Activated CD8-positive, alpha-beta memory T cell treated with anti-CD3 and anti-CD28 coated beads, Interleukin-2, amount 10 ng/mL, durations not matched to agents 7 days and 5 days (primary cell): ENCODE data around the gene ANO9. TPM values are rescaled to one million over a fixed set of nuclear protein-coding genes. Genes with fewer than 3 reads are reported as not detected.

Source experiments
- ATAC-seq: fragments of 150-1000 bp; cut with Tn5 transposase; one replicate; pipeline ENCODE4 v1.10.0; 2021; ENCODE audit warnings: moderate library complexity
- CTCF ChIA-PET: fragments of 350-600 bp; sonication (Branson Sonifier 250); formaldehyde crosslinking; loops from one replicate; lab custom pipeline; 2021; ENCODE audit warnings: antibody characterized with exemption; lab: Charles Lee
- DNase-seq: peaks from one replicate; pipeline ENCODE4 v3.0.0-alpha.2; 2020
- H3K27ac Mint-ChIP-seq: one replicate; pipeline ENCODE4 v1.8.0; 2021; ENCODE audit warnings: mild to moderate bottlenecking, mixed read lengths
- H3K27me3 Mint-ChIP-seq: one replicate; pipeline ENCODE4 v1.8.0; 2021; ENCODE audit warnings: mixed read lengths
- H3K36me3 Mint-ChIP-seq: one replicate; pipeline ENCODE4 v1.8.0; 2021; ENCODE audit warnings: mild to moderate bottlenecking, mixed read lengths
- H3K4me1 Mint-ChIP-seq: one replicate; pipeline ENCODE4 v1.8.0; 2021; ENCODE audit warnings: mixed read lengths
- H3K4me3 Mint-ChIP-seq: one replicate; pipeline ENCODE4 v1.8.0; 2021; ENCODE audit warnings: mild to moderate bottlenecking, moderate library complexity, mixed read lengths
- H3K9me3 Mint-ChIP-seq: one replicate; pipeline ENCODE4 v1.8.0; 2022; ENCODE audit warnings: low read depth, mixed read lengths
- total RNA-seq, 2 experiments: library from RNA; stranded (reverse); gene quantifications; one replicate each; pipeline ENCODE4 v1.2.3, GENCODE V29; 2021

Gene ANO9
- total RNA-seq, 2 experiments from 2014 or later = 33.0 to 79.4 TPM

- CTCF ChIA-PET = interaction anchor here (1.5 to 6.5 kb wide), 2 partner anchors 51 to 65 kb away, joined by 5 to 33 read pairs; partner anchors contain the start of gene RNH1
- Mint-ChIP-seq H3K27me3 (no peaks in the 10 kb centered on the region), H3K27ac (no peak overlapping the region), H3K4me1 (peaks cover 51% of the 10 kb centered on the region), H3K9me3 (no peaks in the 10 kb centered on the region), H3K36me3 (peaks cover 11% of the 10 kb centered on the region), H3K4me3 (no peak overlapping the region)
- ATAC-seq (no peak), DNase-seq (no peak)
Observed at GRCh38 chr11:454043-454442, 12.2 kb upstream of the ANO9 start.

- CTCF ChIA-PET = interaction anchor here (1.2 to 6.5 kb wide), 3 partner anchors 52 to 65 kb away, joined by 3 to 33 read pairs (median 5); partner anchors contain the start of gene RNH1
- no peaks in the 10 kb centered on the region for H3K27me3 Mint-ChIP-seq
Observed at GRCh38 chr11:453564-453963, 11.8 kb upstream of the ANO9 start.

GRCh38 chr11:452916-453527 is 11.2 kb upstream of the ANO9 start:
- Mint-ChIP-seq H3K36me3 (peaks cover 11% of the 10 kb centered on the region), H3K9me3 (no peaks in the 10 kb centered on the region), H3K4me1 (peaks cover 57% of the 10 kb centered on the region), H3K4me3 (no peak overlapping the region), H3K27ac (no peak overlapping the region), H3K27me3 (no peaks in the 10 kb centered on the region)
- CTCF ChIA-PET = interaction anchor here (1.2 to 6.5 kb wide), 6 partner anchors 38 to 271 kb away, joined by 3 to 74 read pairs (median 6); partner anchors contain the start of genes RNH1 and SIGIRR
- ATAC-seq = no peak
- DNase-seq = no peak

More at GRCh38 chr11:453564-453963, 11.8 kb upstream of the ANO9 start:
- ATAC-seq (no peak), DNase-seq (no peak)
- H3K4me1 Mint-ChIP-seq = peaks cover 55% of the 10 kb centered on the region
- H3K27ac Mint-ChIP-seq = no peak overlapping the region
- H3K36me3 Mint-ChIP-seq = peaks cover 11% of the 10 kb centered on the region
- H3K4me3 Mint-ChIP-seq = no peak overlapping the region
- H3K9me3 Mint-ChIP-seq = no peaks in the 10 kb centered on the region

- no peak for DNase-seq
Observed at GRCh38 chr11:452203-452744, 10.5 kb upstream of the ANO9 start.

GRCh38 chr11:451738-452137 is 9.9 kb upstream of the ANO9 start:
- Mint-ChIP-seq H3K27me3 (no peaks in the 10 kb centered on the region), H3K36me3 (peaks cover 9% of the 10 kb centered on the region), H3K4me1 (peaks cover 47% of the 10 kb centered on the region), H3K4me3 (no peak overlapping the region), H3K9me3 (no peaks in the 10 kb centered on the region), H3K27ac (no peak overlapping the region)
- DNase-seq (no peak), ATAC-seq (no peak)
- CTCF ChIA-PET = interaction anchor here (1.4 to 6.5 kb wide), 8 partner anchors 12 to 272 kb away, joined by 4 to 95 read pairs (median 30); partner anchors contain the start of genes RNH1 and SIGIRR

More at GRCh38 chr11:452203-452744, 10.5 kb upstream of the ANO9 start:
- H3K27ac Mint-ChIP-seq = no peak overlapping the region
- ATAC-seq = no peak
- no peaks in the 10 kb centered on the region for H3K27me3 Mint-ChIP-seq
- peaks cover 11% of the 10 kb centered on the region for H3K36me3 Mint-ChIP-seq
- CTCF ChIA-PET = interaction anchor here (1.4 to 6.5 kb wide), 6 partner anchors 37 to 271 kb away, joined by 4 to 74 read pairs (median 20); partner anchors contain the start of genes RNH1 and SIGIRR
- H3K9me3 Mint-ChIP-seq = no peaks in the 10 kb centered on the region
- peaks cover 53% of the 10 kb centered on the region for H3K4me1 Mint-ChIP-seq
- no peak overlapping the region for H3K4me3 Mint-ChIP-seq

GRCh38 chr11:450809-451451 is 9.1 kb upstream of the ANO9 start:
- no peaks in the 10 kb centered on the region for H3K9me3 Mint-ChIP-seq
- peak; percentile 5 for ATAC-seq
- CTCF ChIA-PET = interaction anchor here (0.8 to 6.5 kb wide), 12 partner anchors 11 to 273 kb away, joined by 3 to 95 read pairs (median 25); partner anchors contain the start of genes RNH1 and SIGIRR
- peaks cover 39% of the 10 kb centered on the region for H3K4me1 Mint-ChIP-seq
- peak; percentile 87 for DNase-seq
- H3K4me3 Mint-ChIP-seq = peak overlapping the region; percentile 82
- H3K36me3 Mint-ChIP-seq = peaks cover 9% of the 10 kb centered on the region
- peak overlapping the region; percentile 85 for H3K27ac Mint-ChIP-seq
- H3K27me3 Mint-ChIP-seq = no peaks in the 10 kb centered on the region

- Mint-ChIP-seq H3K4me1 (peaks cover 34% of the 10 kb centered on the region), H3K27me3 (no peaks in the 10 kb centered on the region), H3K36me3 (peaks cover 8% of the 10 kb centered on the region), H3K4me3 (peak within 1 kb of the TSS; percentile 90), H3K27ac (peak within 1 kb of the TSS; percentile 90), H3K9me3 (no peaks in the 10 kb centered on the region)
- DNase-seq (peak; percentile 98), ATAC-seq (peak; percentile 79)
- CTCF ChIA-PET = interaction anchor here (0.6 to 6.5 kb wide), 19 partner anchors 11 to 266 kb away, joined by 3 to 95 read pairs (median 10); partner anchors contain the start of genes RNH1 and SIGIRR
Observed at GRCh38 chr11:449889-450808, 8.3 kb upstream of the ANO9 start, which contains the start of gene PTDSS2. Gene PTDSS2, plus strand, starts transcription at chr11:450279. Its CDS starts 177 bp downstream, at chr11:450456.

GRCh38 chr11:447923-448731 is 6.3 kb upstream of the ANO9 start:
- Mint-ChIP-seq H3K27me3 (peaks cover 4% of the 10 kb centered on the region), H3K9me3 (no peaks in the 10 kb centered on the region), H3K27ac (peak overlapping the region; percentile 98), H3K4me1 (peaks cover 27% of the 10 kb centered on the region), H3K4me3 (peak overlapping the region; percentile 90), H3K36me3 (peaks cover 3% of the 10 kb centered on the region)
- CTCF ChIA-PET = interaction anchor here (0.6 to 6.5 kb wide), 33 partner anchors 8 to 241 kb away, joined by 3 to 95 read pairs (median 4); partner anchors contain the start of genes BET1L, PGGHG, PSMD13 and RNH1
- ATAC-seq = peak; percentile 74
- peak; percentile 96 for DNase-seq

GRCh38 chr11:446891-447290 is 5.1 kb upstream of the ANO9 start:
- Mint-ChIP-seq H3K27me3 (peaks cover 4% of the 10 kb centered on the region), H3K27ac (no peak overlapping the region), H3K4me3 (no peak overlapping the region), H3K36me3 (no peaks in the 10 kb centered on the region), H3K4me1 (peaks cover 27% of the 10 kb centered on the region), H3K9me3 (no peaks in the 10 kb centered on the region)
- CTCF ChIA-PET = interaction anchor here (0.6 to 5.8 kb wide), 5 partner anchors 25 to 243 kb away, joined by 3 to 95 read pairs (median 10); no protein-coding TSS in a partner anchor
- DNase-seq (peak; percentile 41), ATAC-seq (no peak)

GRCh38 chr11:445765-446588 is 4.2 kb upstream of the ANO9 start:
- ATAC-seq (no peak), DNase-seq (peak; percentile 33)
- Mint-ChIP-seq H3K27ac (no peak overlapping the region), H3K27me3 (peaks cover 4% of the 10 kb centered on the region), H3K36me3 (no peaks in the 10 kb centered on the region), H3K9me3 (no peaks in the 10 kb centered on the region), H3K4me1 (peaks cover 21% of the 10 kb centered on the region), H3K4me3 (no peak overlapping the region)
- CTCF ChIA-PET = interaction anchor here (1.2 to 5.8 kb wide), 3 partner anchors 29 to 73 kb away, joined by 3 to 95 read pairs (median 6); no protein-coding TSS in a partner anchor
